MCF 10A (cell line): ENCODE measurements around the gene ACOD1. TPM values are rescaled to one million over a fixed set of nuclear protein-coding genes. Genes with fewer than 3 reads are reported as not detected.

Experiments
- BruUV-seq: library from RNA; stranded (reverse); fragments of 400-500 nt; replicated peaks from 2 replicates; lab custom pipeline; 2021; lab: Mats Ljungman, UMichigan
- CTCF ChIA-PET: fragments of 300-600 bp; sonication (Branson Sonifier 250); formaldehyde crosslinking; extraction: SDS; loops from one replicate; lab custom pipeline; 2021; ENCODE audit warnings: antibody characterized with exemption, inconsistent platforms; lab: Yijun Ruan, JAX
- POLR2A ChIA-PET: fragments of 300-600, 350-650 bp; sonication (Branson Sonifier 250); formaldehyde crosslinking; extraction: SDS; loops from one replicate; lab custom pipeline; 2020; ENCODE audit warnings: antibody characterized with exemption, inconsistent platforms; lab: Yijun Ruan, JAX
- DNase-seq: peaks from one replicate; pipeline ENCODE4 v3.0.0-alpha.2; 2018; ENCODE audit not compliant: unreplicated experiment
- H3K27ac Mint-ChIP-seq: one replicate; pipeline ENCODE4 v1.8.0; 2022; ENCODE audit warnings: mild to moderate bottlenecking, low read depth, mixed read lengths; ENCODE audit not compliant: unreplicated experiment
- H3K27me3 Mint-ChIP-seq: one replicate; pipeline ENCODE4 v1.8.0; 2022; ENCODE audit warnings: mixed read lengths; ENCODE audit not compliant: insufficient read depth, unreplicated experiment
- H3K36me3 Mint-ChIP-seq: one replicate; pipeline ENCODE4 v1.8.0; 2022; ENCODE audit warnings: mild to moderate bottlenecking, moderate library complexity, mixed read lengths; ENCODE audit not compliant: insufficient read depth, unreplicated experiment
- H3K4me1 Mint-ChIP-seq: one replicate; pipeline ENCODE4 v1.8.0; 2022; ENCODE audit warnings: mixed read lengths; ENCODE audit not compliant: insufficient read depth, unreplicated experiment
- H3K4me3 Mint-ChIP-seq: one replicate; pipeline ENCODE4 v1.8.0; 2022; ENCODE audit warnings: mild to moderate bottlenecking, moderate library complexity, mixed read lengths; ENCODE audit not compliant: unreplicated experiment
- H3K9me3 Mint-ChIP-seq: one replicate; pipeline ENCODE4 v1.8.0; 2022; ENCODE audit warnings: mixed read lengths; ENCODE audit not compliant: unreplicated experiment
- CTCF ChIP-seq: fragments of 200-600 bp; IDR thresholded peaks from one replicate; pipeline ENCODE4 v1.8.0; 2022; ENCODE audit warnings: antibody characterized with exemption, mild to moderate bottlenecking; ENCODE audit not compliant: unreplicated experiment
- intact Hi-C: fragments of 100-400 bp; cut with micrococcal nuclease; formaldehyde crosslinking; loops from 2 replicates; pipeline ENCODE4 v1.14.1; 2022
- total RNA-seq: library from RNA; stranded (reverse); gene quantifications from 2 replicates; pipeline ENCODE4 v1.2.3, GENCODE V29; 2022

The ACOD1 gene
- total RNA-seq, 1 experiment from 2014 or later, result not detected

GRCh38 chr13:76954538-76954937 lies 6.2 kb downstream of the ACOD1 start:
- CTCF ChIA-PET, result interaction anchor here (0.6 to 1.6 kb wide), 2 partner anchors 9 to 1364 kb away, joined by 3 to 4 read pairs; no protein-coding TSS in a partner anchor
- intact Hi-C loops, result no loop called here
- BruUV-seq, result no TSS peak

GRCh38 chr13:76955193-76955592 lies 6.9 kb downstream of the ACOD1 start:
- no TSS peak for BruUV-seq
- no peak for TF ChIP-seq CTCF

More at GRCh38 chr13:76954538-76954937, 6.2 kb downstream of the ACOD1 start:
- POLR2A ChIA-PET, result interaction anchor here (1.1 kb wide), 1 partner anchor 10 kb away, joined by 4 read pairs; no protein-coding TSS in a partner anchor
- no peak overlapping the region for H3K27ac Mint-ChIP-seq
- H3K9me3 Mint-ChIP-seq, result no peaks in the 10 kb centered on the region
- DNase-seq, result no peak
- H3K27me3 Mint-ChIP-seq, result peaks cover 11% of the 10 kb centered on the region
- no peaks in the 10 kb centered on the region for H3K4me1 Mint-ChIP-seq
- H3K4me3 Mint-ChIP-seq, result no peak overlapping the region
- no peaks in the 10 kb centered on the region for H3K36me3 Mint-ChIP-seq
- no peak for TF ChIP-seq CTCF

GRCh38 chr13:76955661-76956060 lies 7.3 kb downstream of the ACOD1 start:
- no peak overlapping the region for H3K4me3 Mint-ChIP-seq
- peaks cover 11% of the 10 kb centered on the region for H3K27me3 Mint-ChIP-seq
- POLR2A ChIA-PET, result interaction anchor here (1.7 kb wide), 1 partner anchor 10 kb away, joined by 7 read pairs; no protein-coding TSS in a partner anchor

More at GRCh38 chr13:76955193-76955592, 6.9 kb downstream of the ACOD1 start:
- Mint-ChIP-seq H3K4me3 (no peak overlapping the region), H3K9me3 (peaks cover 2% of the 10 kb centered on the region), H3K4me1 (no peaks in the 10 kb centered on the region), H3K27me3 (peaks cover 11% of the 10 kb centered on the region), H3K27ac (no peak overlapping the region), H3K36me3 (no peaks in the 10 kb centered on the region)
- DNase-seq, result no peak
- intact Hi-C loops, result no loop called here
- ChIA-PET CTCF (interaction anchor here (1.6 kb wide), 1 partner anchor 9 kb away, joined by 4 read pairs; no protein-coding TSS in a partner anchor), POLR2A (interaction anchor here (1.1 kb wide), 1 partner anchor 11 kb away, joined by 4 read pairs; no protein-coding TSS in a partner anchor)

More at GRCh38 chr13:76955661-76956060, 7.3 kb downstream of the ACOD1 start:
- H3K9me3 Mint-ChIP-seq, result peaks cover 7% of the 10 kb centered on the region
- CTCF ChIA-PET, result interaction anchor here (1.5 to 1.6 kb wide), 2 partner anchors 10 to 25 kb away, joined by 4 to 5 read pairs; no protein-coding TSS in a partner anchor
- H3K36me3 Mint-ChIP-seq, result no peaks in the 10 kb centered on the region
- BruUV-seq, result no TSS peak
- H3K27ac Mint-ChIP-seq, result no peak overlapping the region
- intact Hi-C loops, result no loop called here
- H3K4me1 Mint-ChIP-seq, result no peaks in the 10 kb centered on the region
- DNase-seq, result no peak
- no peak for TF ChIP-seq CTCF
